ENCODE results near the gene NSUN3.

DNA sequence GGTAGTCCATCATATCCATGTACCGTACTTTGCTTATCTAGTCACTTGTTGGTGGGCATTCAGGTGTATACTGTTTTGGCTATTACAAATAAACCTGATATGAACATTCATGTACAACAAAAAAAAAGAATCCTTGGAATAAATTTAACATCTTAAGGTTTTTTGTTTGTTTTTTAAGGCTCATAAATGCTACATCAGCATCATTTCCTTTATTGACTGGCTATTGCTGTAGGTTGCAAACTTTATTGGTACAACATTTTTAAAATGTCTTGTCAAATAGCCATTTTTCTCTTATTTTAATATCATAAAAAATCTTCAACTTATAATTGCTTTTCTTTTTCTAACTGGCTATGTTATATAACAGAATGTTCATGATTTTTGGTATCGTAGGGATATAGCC lies 16.3 kb upstream of the NSUN3 start:
- TF ChIP-seq POLR2A (IDR thresholded peaks at IDR 0.05) = no peak
- TF ChIP-seq, protein P1, sequence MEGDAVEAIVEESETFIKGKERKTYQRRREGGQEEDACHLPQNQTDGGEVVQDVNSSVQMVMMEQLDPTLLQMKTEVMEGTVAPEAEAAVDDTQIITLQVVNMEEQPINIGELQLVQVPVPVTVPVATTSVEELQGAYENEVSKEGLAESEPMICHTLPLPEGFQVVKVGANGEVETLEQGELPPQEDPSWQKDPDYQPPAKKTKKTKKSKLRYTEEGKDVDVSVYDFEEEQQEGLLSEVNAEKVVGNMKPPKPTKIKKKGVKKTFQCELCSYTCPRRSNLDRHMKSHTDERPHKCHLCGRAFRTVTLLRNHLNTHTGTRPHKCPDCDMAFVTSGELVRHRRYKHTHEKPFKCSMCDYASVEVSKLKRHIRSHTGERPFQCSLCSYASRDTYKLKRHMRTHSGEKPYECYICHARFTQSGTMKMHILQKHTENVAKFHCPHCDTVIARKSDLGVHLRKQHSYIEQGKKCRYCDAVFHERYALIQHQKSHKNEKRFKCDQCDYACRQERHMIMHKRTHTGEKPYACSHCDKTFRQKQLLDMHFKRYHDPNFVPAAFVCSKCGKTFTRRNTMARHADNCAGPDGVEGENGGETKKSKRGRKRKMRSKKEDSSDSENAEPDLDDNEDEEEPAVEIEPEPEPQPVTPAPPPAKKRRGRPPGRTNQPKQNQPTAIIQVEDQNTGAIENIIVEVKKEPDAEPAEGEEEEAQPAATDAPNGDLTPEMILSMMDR (IDR thresholded peaks at IDR 0.05 in 4 of 5, conservative IDR thresholded peaks at IDR 0.05 in 1 of 5) = no peak
